Activated CD4-positive, alpha-beta memory T cell treated with anti-CD3 and anti-CD28 coated beads, Interleukin-2, amount 10 ng/mL, durations not matched to agents 7 days and 5 days (primary cell): ENCODE results near the gene NRN1. TPM values are rescaled to one million over a fixed set of nuclear protein-coding genes. Genes with fewer than 3 reads are reported as not detected.
"Not testable (repeated sequence)": the region's sequence is repeated elsewhere in the genome, so short reads cannot be mapped to it uniquely, and the experiment has no call there.

Source experiments
- CTCF ChIA-PET: fragments of 350-600 bp; sonication (Branson Sonifier 250); formaldehyde crosslinking; loops from one replicate; lab custom pipeline; 2021; ENCODE audit warnings: antibody characterized with exemption, inconsistent platforms; lab: Charles Lee
- POLR2A ChIA-PET: fragments of 350-600 bp; sonication (Branson Sonifier 250); formaldehyde crosslinking; loops from one replicate; lab custom pipeline; 2021; ENCODE audit warnings: antibody characterized with exemption; lab: Charles Lee
- DNase-seq: peaks from one replicate; pipeline ENCODE4 v3.0.0-alpha.2; 2020
- H3K27ac Mint-ChIP-seq: one replicate; pipeline ENCODE4 v1.8.0; 2021; ENCODE audit warnings: mild to moderate bottlenecking, mixed read lengths
- H3K27me3 Mint-ChIP-seq: one replicate; pipeline ENCODE4 v1.8.0; 2021; ENCODE audit warnings: mixed read lengths
- H3K36me3 Mint-ChIP-seq: one replicate; pipeline ENCODE4 v1.8.0; 2021; ENCODE audit warnings: low read depth, mixed read lengths
- H3K4me1 Mint-ChIP-seq: one replicate; pipeline ENCODE4 v1.8.0; 2021; ENCODE audit warnings: mixed read lengths
- H3K4me3 Mint-ChIP-seq: one replicate; pipeline ENCODE4 v1.8.0; 2021; ENCODE audit warnings: mild to moderate bottlenecking, mixed read lengths
- H3K9me3 Mint-ChIP-seq: one replicate; pipeline ENCODE4 v1.8.0; 2021; ENCODE audit warnings: mixed read lengths
- total RNA-seq, 2 experiments: library from RNA; stranded (reverse); gene quantifications; one replicate each; pipeline ENCODE4 v1.2.3, GENCODE V29; 2021

NRN1 gene
- 1 to 10 TPM; 3.2 to 4.1 TPM for total RNA-seq

- H3K36me3 Mint-ChIP-seq = peaks cover 27% of the 10 kb centered on the region
- POLR2A ChIA-PET = interaction anchor here (0.6 to 1.5 kb wide), 4 partner anchors 9 to 155 kb away, joined by 3 to 6 read pairs (median 4); no protein-coding TSS in a partner anchor
- H3K4me1 Mint-ChIP-seq = peaks cover 57% of the 10 kb centered on the region
- H3K27ac Mint-ChIP-seq = no peak within 1 kb of the TSS
- CTCF ChIA-PET = interaction anchor here (1.0 to 2.0 kb wide), 3 partner anchors 12 to 535 kb away, joined by 3 to 7 read pairs (median 4); no protein-coding TSS in a partner anchor
- peak within 1 kb of the TSS; percentile 70 for H3K4me3 Mint-ChIP-seq
- DNase-seq = no peak
- H3K9me3 Mint-ChIP-seq = no peaks in the 10 kb centered on the region
- H3K27me3 Mint-ChIP-seq = peaks cover 73% of the 10 kb centered on the region
Measured at GRCh38 chr6:6006428-6007365, at the start of gene NRN1. Gene NRN1, minus strand, starts transcription at chr6:6006925. Its CDS starts 176 bp downstream, at chr6:6006749.

- peaks cover 20% of the 10 kb centered on the region for H3K27me3 Mint-ChIP-seq
- DNase-seq = no peak
- H3K4me1 Mint-ChIP-seq = no peaks in the 10 kb centered on the region
- ChIA-PET CTCF (no interaction called here), POLR2A (no interaction called here)
- H3K27ac Mint-ChIP-seq = no peak overlapping the region
- H3K9me3 Mint-ChIP-seq = no peaks in the 10 kb centered on the region
- H3K36me3 Mint-ChIP-seq = no peaks in the 10 kb centered on the region
- no peak overlapping the region for H3K4me3 Mint-ChIP-seq
Measured at GRCh38 chr6:6052216-6052615, 45.5 kb upstream of the NRN1 start.

GRCh38 chr6:6046716-6047115 lies 40.0 kb upstream of the NRN1 start:
- POLR2A ChIA-PET = no interaction called here
- peaks cover 19% of the 10 kb centered on the region for H3K27me3 Mint-ChIP-seq
- no peaks in the 10 kb centered on the region for H3K36me3 Mint-ChIP-seq
- no peak overlapping the region for H3K4me3 Mint-ChIP-seq
- no peak overlapping the region for H3K27ac Mint-ChIP-seq
- no peak for DNase-seq
- H3K9me3 Mint-ChIP-seq = no peaks in the 10 kb centered on the region
- CTCF ChIA-PET = no interaction called here
- no peaks in the 10 kb centered on the region for H3K4me1 Mint-ChIP-seq

GRCh38 chr6:6039946-6040509 lies 33.3 kb upstream of the NRN1 start:
- Mint-ChIP-seq H3K27me3 (peaks cover 24% of the 10 kb centered on the region), H3K4me1 (no peaks in the 10 kb centered on the region), H3K36me3 (no peaks in the 10 kb centered on the region), H3K4me3 (no peak overlapping the region), H3K9me3 (no peaks in the 10 kb centered on the region), H3K27ac (no peak overlapping the region)
- CTCF ChIA-PET = no interaction called here
- no peak for DNase-seq
- POLR2A ChIA-PET = no interaction called here

- H3K27ac Mint-ChIP-seq = no peak overlapping the region
- ChIA-PET CTCF (no interaction called here), POLR2A (no interaction called here)
Measured at GRCh38 chr6:6037179-6037578, 30.5 kb upstream of the NRN1 start.

GRCh38 chr6:6033858-6034257 lies 27.1 kb upstream of the NRN1 start:
- H3K27me3 Mint-ChIP-seq = peaks cover 5% of the 10 kb centered on the region
- H3K4me3 Mint-ChIP-seq = no peak overlapping the region
- no peaks in the 10 kb centered on the region for H3K4me1 Mint-ChIP-seq
- ChIA-PET POLR2A (no interaction called here), CTCF (no interaction called here)
- no peak for DNase-seq
- H3K36me3 Mint-ChIP-seq = no peaks in the 10 kb centered on the region
- H3K27ac Mint-ChIP-seq = no peak overlapping the region
- no peaks in the 10 kb centered on the region for H3K9me3 Mint-ChIP-seq

More at GRCh38 chr6:6037179-6037578, 30.5 kb upstream of the NRN1 start:
- no peaks in the 10 kb centered on the region for H3K9me3 Mint-ChIP-seq
- no peaks in the 10 kb centered on the region for H3K36me3 Mint-ChIP-seq
- H3K4me3 Mint-ChIP-seq = no peak overlapping the region
- no peak for DNase-seq
- H3K4me1 Mint-ChIP-seq = no peaks in the 10 kb centered on the region
- H3K27me3 Mint-ChIP-seq = peaks cover 20% of the 10 kb centered on the region

GRCh38 chr6:6026513-6027205 lies 19.9 kb upstream of the NRN1 start:
- no peaks in the 10 kb centered on the region for H3K36me3 Mint-ChIP-seq
- H3K4me3 Mint-ChIP-seq = no peak overlapping the region
- ChIA-PET CTCF (no interaction called here), POLR2A (no interaction called here)
- no peak for DNase-seq
- H3K27me3 Mint-ChIP-seq = peaks cover 8% of the 10 kb centered on the region
- no peaks in the 10 kb centered on the region for H3K9me3 Mint-ChIP-seq
- no peak overlapping the region for H3K27ac Mint-ChIP-seq
- no peaks in the 10 kb centered on the region for H3K4me1 Mint-ChIP-seq

GRCh38 chr6:6025736-6026135 lies 19.0 kb upstream of the NRN1 start:
- POLR2A ChIA-PET = no interaction called here
- no peaks in the 10 kb centered on the region for H3K9me3 Mint-ChIP-seq
- H3K36me3 Mint-ChIP-seq = no peaks in the 10 kb centered on the region
- no peak for DNase-seq
- CTCF ChIA-PET = no interaction called here
- H3K27me3 Mint-ChIP-seq = peaks cover 16% of the 10 kb centered on the region
- H3K4me1 Mint-ChIP-seq = no peaks in the 10 kb centered on the region
- H3K27ac Mint-ChIP-seq = no peak overlapping the region
- H3K4me3 Mint-ChIP-seq = no peak overlapping the region

GRCh38 chr6:6024220-6024619 lies 17.5 kb upstream of the NRN1 start:
- peaks cover 20% of the 10 kb centered on the region for H3K27me3 Mint-ChIP-seq
- H3K4me3 Mint-ChIP-seq = no peak overlapping the region
- H3K27ac Mint-ChIP-seq = no peak overlapping the region
- ChIA-PET CTCF (no interaction called here), POLR2A (no interaction called here)
- no peak for DNase-seq
- H3K4me1 Mint-ChIP-seq = no peaks in the 10 kb centered on the region
- no peaks in the 10 kb centered on the region for H3K36me3 Mint-ChIP-seq
- H3K9me3 Mint-ChIP-seq = no peaks in the 10 kb centered on the region

GRCh38 chr6:6022841-6023240 lies 16.1 kb upstream of the NRN1 start:
- POLR2A ChIA-PET, DNase-seq, H3K4me1 Mint-ChIP-seq, H3K27ac Mint-ChIP-seq, H3K9me3 Mint-ChIP-seq, CTCF ChIA-PET, H3K36me3 Mint-ChIP-seq, H3K4me3 Mint-ChIP-seq: not testable (repeated sequence)
- peaks cover 23% of the 10 kb centered on the region for H3K27me3 Mint-ChIP-seq

- Mint-ChIP-seq H3K27me3 (peaks cover 69% of the 10 kb centered on the region), H3K27ac (no peak overlapping the region), H3K9me3 (no peaks in the 10 kb centered on the region), H3K4me1 (peaks cover 44% of the 10 kb centered on the region), H3K4me3 (peak overlapping the region; percentile 70), H3K36me3 (peaks cover 19% of the 10 kb centered on the region)
- CTCF ChIA-PET = interaction anchor here (1.0 kb wide), 1 partner anchor 12 kb away, joined by 3 read pairs; no protein-coding TSS in a partner anchor
- DNase-seq = peak; percentile 69
- POLR2A ChIA-PET = interaction anchor here (1.1 to 1.7 kb wide), 5 partner anchors 9 to 491 kb away, joined by 3 to 6 read pairs (median 4); no protein-coding TSS in a partner anchor
Measured at GRCh38 chr6:6008648-6009421, 2.1 kb upstream of the NRN1 start.

GRCh38 chr6:6008089-6008647 lies 1.4 kb upstream of the NRN1 start:
- POLR2A ChIA-PET = interaction anchor here (1.1 to 1.7 kb wide), 5 partner anchors 8 to 490 kb away, joined by 3 to 6 read pairs (median 4); no protein-coding TSS in a partner anchor
- Mint-ChIP-seq H3K4me3 (peak overlapping the region; percentile 70), H3K9me3 (no peaks in the 10 kb centered on the region), H3K27ac (peak overlapping the region; percentile 32), H3K4me1 (peaks cover 47% of the 10 kb centered on the region), H3K36me3 (peaks cover 20% of the 10 kb centered on the region), H3K27me3 (peaks cover 68% of the 10 kb centered on the region)
- no peak for DNase-seq
- CTCF ChIA-PET = interaction anchor here (1.0 to 2.0 kb wide), 2 partner anchors 11 to 537 kb away, joined by 3 to 7 read pairs; no protein-coding TSS in a partner anchor
